Measurements from ENCODE around the gene RARS1.

DNA sequence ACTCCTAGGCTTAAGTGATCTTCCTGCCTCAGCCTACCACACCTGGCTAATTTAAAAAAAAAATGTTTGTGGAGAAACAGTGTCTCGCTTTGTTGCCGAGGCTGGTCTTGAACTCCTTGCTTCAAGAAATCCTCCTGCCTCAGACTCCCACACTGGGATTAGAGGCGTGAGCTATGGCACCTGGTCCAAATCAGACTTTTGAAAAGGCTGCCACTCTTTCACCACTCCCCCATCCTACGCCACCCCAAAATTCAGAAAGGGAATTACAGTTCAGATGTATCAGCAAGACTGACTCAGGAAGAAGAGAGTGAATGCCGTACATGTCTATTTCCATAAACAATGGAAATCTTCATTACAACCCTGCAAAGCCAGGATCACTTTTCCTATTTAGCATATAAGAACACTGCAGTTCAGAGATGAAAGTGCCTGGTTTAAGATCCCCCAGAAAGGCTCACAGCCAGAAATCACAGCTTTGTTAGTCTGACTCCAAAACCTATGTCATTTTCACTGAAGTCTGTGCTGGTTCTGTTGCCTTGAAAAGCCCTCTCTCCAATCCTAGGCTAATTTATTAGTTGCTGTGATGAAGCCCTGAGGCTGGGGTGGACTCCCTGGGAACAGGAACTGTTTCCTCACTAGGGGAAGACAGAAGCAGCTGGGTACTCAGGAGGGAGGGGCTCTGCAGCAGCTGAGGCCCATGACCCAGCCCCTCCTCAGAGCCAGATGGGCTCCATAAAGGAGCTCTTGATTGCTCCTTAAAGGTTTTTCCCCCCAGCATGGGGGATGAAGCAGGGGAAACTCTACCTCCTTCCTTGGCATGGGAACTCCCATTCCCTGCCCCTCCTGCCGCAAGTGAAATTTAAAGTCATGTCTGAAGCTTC, 46.0 kb downstream of the RARS1 start:
- TF ChIP-seq POLR2AphosphoS5 (IDR thresholded peaks at IDR 0.05; ENCODE audit: low read depth), result no peak
- TF ChIP-seq, protein P1, sequence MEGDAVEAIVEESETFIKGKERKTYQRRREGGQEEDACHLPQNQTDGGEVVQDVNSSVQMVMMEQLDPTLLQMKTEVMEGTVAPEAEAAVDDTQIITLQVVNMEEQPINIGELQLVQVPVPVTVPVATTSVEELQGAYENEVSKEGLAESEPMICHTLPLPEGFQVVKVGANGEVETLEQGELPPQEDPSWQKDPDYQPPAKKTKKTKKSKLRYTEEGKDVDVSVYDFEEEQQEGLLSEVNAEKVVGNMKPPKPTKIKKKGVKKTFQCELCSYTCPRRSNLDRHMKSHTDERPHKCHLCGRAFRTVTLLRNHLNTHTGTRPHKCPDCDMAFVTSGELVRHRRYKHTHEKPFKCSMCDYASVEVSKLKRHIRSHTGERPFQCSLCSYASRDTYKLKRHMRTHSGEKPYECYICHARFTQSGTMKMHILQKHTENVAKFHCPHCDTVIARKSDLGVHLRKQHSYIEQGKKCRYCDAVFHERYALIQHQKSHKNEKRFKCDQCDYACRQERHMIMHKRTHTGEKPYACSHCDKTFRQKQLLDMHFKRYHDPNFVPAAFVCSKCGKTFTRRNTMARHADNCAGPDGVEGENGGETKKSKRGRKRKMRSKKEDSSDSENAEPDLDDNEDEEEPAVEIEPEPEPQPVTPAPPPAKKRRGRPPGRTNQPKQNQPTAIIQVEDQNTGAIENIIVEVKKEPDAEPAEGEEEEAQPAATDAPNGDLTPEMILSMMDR (IDR thresholded peaks at IDR 0.05; ENCODE audit: insufficient read depth, low read length), result no peak
